ENCODE data around the gene NWD2. TPM values are rescaled to one million over a fixed set of nuclear protein-coding genes. Genes with fewer than 3 reads are reported as not detected.
"Not testable (repeated sequence)": the region's sequence is repeated elsewhere in the genome, so short reads cannot be mapped to it uniquely, and the experiment has no call there.

The NWD2 gene
- total and polyA plus RNA-seq, 10 donors, result 0.05 TPM; not detected in 9

DNA sequence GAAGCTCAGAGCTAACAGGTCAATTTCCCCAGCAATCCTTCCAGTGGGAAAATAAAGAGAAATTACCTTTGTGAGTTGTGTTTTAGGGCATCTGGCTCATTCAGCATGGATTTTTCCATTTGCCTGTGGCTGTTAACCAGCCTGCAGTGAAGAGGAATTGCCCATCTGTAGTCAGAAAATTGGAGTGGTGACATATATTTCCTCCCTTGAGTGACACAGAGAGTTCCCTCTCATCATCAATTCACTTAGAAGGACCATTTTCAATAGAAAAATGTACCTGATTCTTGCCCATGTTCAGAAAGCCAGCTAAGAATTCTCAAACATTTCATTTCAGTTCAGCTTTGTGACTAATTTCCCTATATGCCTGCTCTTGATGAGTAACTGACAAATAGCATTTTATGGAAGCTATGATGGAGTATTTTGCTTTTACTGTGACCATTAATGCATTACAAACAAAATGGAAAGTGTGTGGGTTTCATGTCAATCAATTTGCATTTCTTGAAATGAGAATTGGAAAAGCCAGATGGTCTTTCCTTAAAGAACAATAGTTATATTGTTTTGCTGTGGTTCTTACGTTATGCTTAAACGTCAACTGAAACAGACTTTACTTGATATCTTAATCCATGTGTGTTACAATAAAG, 155.8 kb downstream of the NWD2 start:
- H3K4me1 ChIP-seq, result no peaks in the 10 kb centered on the region
- H3K36me3 ChIP-seq, result no peaks in the 10 kb centered on the region
- TF ChIP-seq CTCF (IDR thresholded peaks at IDR 0.05 in 8 of 11, conservative IDR thresholded peaks at IDR 0.05 in 3 of 11), result no peak
- no peak for TF ChIP-seq POLR2AphosphoS5 (IDR thresholded peaks at IDR 0.05)
- H3K4me3 ChIP-seq, result no peak overlapping the region
- intact Hi-C loops (cut with DNase I; ENCODE audit: low total_unique reads), result no loop called here
- H3K27ac ChIP-seq, result no peak overlapping the region
- peaks cover 0 to 5% (median 0%) of the 10 kb centered on the region in 8 donors for H3K9me3 ChIP-seq
- DNase-seq, result no peak
- H3K27me3 ChIP-seq (replicated peaks in 1 of 7), result peaks cover 0 to 8% (median 0%) of the 10 kb centered on the region in 7 donors
- WGBS, 5 donors, result 71 to 76% (median 73%) methylated on average over 2 of the region's 2 CpGs

GRCh38 chr4:37407938-37408826, 163.6 kb downstream of the NWD2 start:
- H3K27ac ChIP-seq; H3K4me3 ChIP-seq; H3K9me3 ChIP-seq; H3K36me3 ChIP-seq; H3K4me1 ChIP-seq; intact Hi-C loops (cut with DNase I; ENCODE audit: low total_unique reads); DNase-seq: not testable (repeated sequence)
- H3K27me3 ChIP-seq (replicated peaks in 1 of 7), result peaks cover 0 to 13% (median 0%) of the 10 kb centered on the region in 7 donors
- WGBS, 5 donors, result 50 to 67% (median 63%) methylated on average over 6 to 9 of the region's 9 CpGs

- H3K4me1 ChIP-seq; DNase-seq; H3K27me3 ChIP-seq (replicated peaks in 1 of 7); H3K36me3 ChIP-seq; intact Hi-C loops (cut with DNase I; ENCODE audit: low total_unique reads); H3K27ac ChIP-seq; H3K4me3 ChIP-seq: not testable (repeated sequence)
- peaks cover 0 to 10% (median under 1%) of the 10 kb centered on the region in 8 donors for H3K9me3 ChIP-seq
- WGBS, 5 donors, result 86 to 97% (median 94%) methylated on average over 2 of the region's 2 CpGs
Observed at GRCh38 chr4:37413612-37414011, 169.1 kb downstream of the NWD2 start.

DNA sequence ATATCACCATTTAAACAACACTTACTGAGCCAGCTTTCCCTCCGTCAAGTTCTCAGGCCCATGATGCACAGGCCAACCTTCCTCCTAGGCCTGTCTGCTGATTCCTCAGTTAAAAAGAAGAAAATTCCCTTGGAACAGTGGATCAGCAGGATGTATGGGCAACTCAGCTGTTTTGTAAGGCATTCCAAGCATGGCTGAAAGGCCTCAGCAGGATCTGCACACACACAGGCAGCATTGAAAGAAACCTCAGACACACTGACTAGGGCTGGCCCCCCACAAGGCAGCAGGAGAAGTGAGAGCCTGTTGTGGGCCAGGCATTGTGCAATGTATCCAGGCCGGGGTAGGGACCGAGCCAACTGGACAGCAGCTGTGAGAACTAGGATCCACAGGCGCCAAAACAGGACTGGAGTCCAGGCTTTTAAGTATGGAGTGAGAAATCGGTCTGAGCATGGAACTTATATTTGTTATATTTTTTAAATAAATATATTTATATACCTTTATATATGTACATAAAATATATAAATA, 171.4 kb downstream of the NWD2 start:
- H3K27me3 ChIP-seq (replicated peaks in 1 of 7), result no peaks in the 10 kb centered on the region
- peaks cover 0 to 16% (median 4%) of the 10 kb centered on the region in 8 donors for H3K9me3 ChIP-seq
- no peaks in the 10 kb centered on the region for H3K36me3 ChIP-seq
- intact Hi-C loops (cut with DNase I; ENCODE audit: low total_unique reads), result no loop called here
- H3K27ac ChIP-seq, result no peak overlapping the region
- TF ChIP-seq POLR2AphosphoS5 (IDR thresholded peaks at IDR 0.05) (no peak), CTCF (IDR thresholded peaks at IDR 0.05 in 8 of 11, conservative IDR thresholded peaks at IDR 0.05 in 3 of 11) (no peak), POLR2A (IDR thresholded peaks at IDR 0.05) (no peak)
- 87 to 97% (median 89%) methylated on average over 5 of the region's 5 CpGs for WGBS, 5 donors
- H3K4me1 ChIP-seq, result no peaks in the 10 kb centered on the region
- no peak overlapping the region for H3K4me3 ChIP-seq
- DNase-seq, result no peak

DNA sequence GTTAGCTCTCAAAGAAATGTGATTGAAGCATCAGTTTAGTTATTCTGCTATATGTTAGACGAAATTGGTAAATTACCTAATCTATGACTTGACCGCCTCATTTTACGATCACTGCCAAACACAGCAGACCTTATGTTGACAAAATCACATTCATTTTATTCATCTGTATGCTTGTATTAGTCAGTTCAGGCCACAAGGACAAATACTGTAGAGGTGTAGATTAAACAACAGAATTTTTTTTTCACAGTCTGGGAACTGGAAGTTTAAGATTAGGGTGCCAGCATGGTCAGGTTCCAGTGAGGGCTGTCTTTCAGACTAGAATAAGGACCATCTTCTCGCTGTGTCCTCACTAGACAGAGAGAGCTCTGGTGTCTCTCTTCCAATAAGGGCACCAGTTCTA, 177.1 kb downstream of the NWD2 start:
- H3K36me3 ChIP-seq, result no peaks in the 10 kb centered on the region
- H3K27ac ChIP-seq, result no peak overlapping the region
- no peak for DNase-seq
- WGBS, 5 donors, result 91 to 95% (median 92%) methylated on average over 4 of the region's 4 CpGs
- no peak for TF ChIP-seq POLR2A (IDR thresholded peaks at IDR 0.05)
- no peaks in the 10 kb centered on the region for H3K27me3 ChIP-seq (replicated peaks in 1 of 7)
- no peaks in the 10 kb centered on the region for H3K4me1 ChIP-seq
- intact Hi-C loops (cut with DNase I; ENCODE audit: low total_unique reads), result no loop called here
- peaks cover 0 to 9% (median 4%) of the 10 kb centered on the region in 8 donors for H3K9me3 ChIP-seq
- H3K4me3 ChIP-seq, result no peak overlapping the region

All from spleen (tissue), 11 donors.